GM21717 (cell line): ENCODE measurements around the gene TBL1XR1.

Source experiments
- ATAC-seq: cut with Tn5 transposase; IDR thresholded peaks from one replicate; pipeline ENCODE4 v1.9.1; 2021; ENCODE audit warnings: mild to moderate bottlenecking, moderate library complexity; ENCODE audit not compliant: unreplicated experiment

Gene TBL1XR1

GRCh38 chr3:176970770-176971169 lies 226.5 kb downstream of the TBL1XR1 start:
- ATAC-seq = no peak

GRCh38 chr3:176969506-176969905 lies 227.8 kb downstream of the TBL1XR1 start:
- no peak for ATAC-seq
